PC-9 (cell line): ENCODE data around the gene TSPYL6. TPM values are rescaled to one million over a fixed set of nuclear protein-coding genes. Genes with fewer than 3 reads are reported as not detected.

Experiments
- BruUV-seq: library from RNA; stranded (reverse); fragments of 400-500 nt; replicated peaks from 2 replicates; lab custom pipeline; 2021; lab: Mats Ljungman, UMichigan
- CTCF ChIA-PET: fragments of 300-600 bp; sonication (Branson Sonifier 250); formaldehyde crosslinking; loops from one replicate; lab custom pipeline; 2022; ENCODE audit warnings: antibody characterized with exemption; lab: Charles Lee
- POLR2A ChIA-PET: fragments of 300-600 bp; sonication (Branson Sonifier 250); formaldehyde crosslinking; loops from one replicate; lab custom pipeline; 2022; ENCODE audit warnings: antibody characterized with exemption; ENCODE audit not compliant: unreplicated experiment; lab: Charles Lee
- DNase-seq, 2 experiments: peaks; one replicate each; pipeline versions ENCODE4 v3.0.0 to v3.0.0-alpha.2; 2015 to 2022; ENCODE audit warnings: mixed read lengths in 1 of 2
- H2AFZ ChIP-seq: fragments of 200-600 bp; sonication (generic); 2 replicates; pipeline ENCODE4 v1.8.1; 2017; ENCODE audit warnings: antibody characterized with exemption
- H3F3A ChIP-seq: fragments of 200-600 bp; sonication (generic); 2 replicates; pipeline ENCODE4 v1.8.1; 2017; ENCODE audit warnings: antibody characterized with exemption, mild to moderate bottlenecking, low read depth; ENCODE audit not compliant: insufficient read depth
- H3K27ac ChIP-seq: fragments of 200-600 bp; sonication (generic); 2 replicates; pipeline ENCODE4 v1.6.1; 2016; ENCODE audit warnings: mixed run types
- H3K27me3 ChIP-seq: fragments of 200-600 bp; sonication (generic); 2 replicates; pipeline ENCODE4 v1.6.1; 2016; ENCODE audit warnings: low read depth, mixed run types; ENCODE audit not compliant: insufficient read depth
- H3K36me3 ChIP-seq: fragments of 200-600 bp; sonication (generic); 2 replicates; pipeline ENCODE4 v1.6.1; 2016; ENCODE audit warnings: low read depth, mixed run types
- H3K4me1 ChIP-seq: fragments of 200-600 bp; sonication (generic); replicated peaks from 2 replicates; pipeline ENCODE4 v1.6.1; 2016; ENCODE audit warnings: mixed run types; ENCODE audit not compliant: insufficient read depth
- H3K4me2 ChIP-seq: fragments of 200-600 bp; sonication (generic); 2 replicates; pipeline ENCODE4 v1.6.1; 2017; ENCODE audit warnings: mixed run types
- H3K4me3 ChIP-seq: fragments of 200-600 bp; sonication (generic); 2 replicates; pipeline ENCODE4 v1.6.1; 2016; ENCODE audit warnings: mixed run types
- H3K79me2 ChIP-seq: fragments of 200-600 bp; sonication (generic); 2 replicates; pipeline ENCODE4 v1.6.1; 2017; ENCODE audit warnings: low read depth, mixed run types
- H3K9me2 ChIP-seq: fragments of 200-600 bp; sonication (generic); 2 replicates; pipeline ENCODE4 v1.8.1; 2017; ENCODE audit warnings: mild to moderate bottlenecking; ENCODE audit not compliant: insufficient read depth
- H3K9me3 ChIP-seq: fragments of 200-600 bp; sonication (generic); 2 replicates; pipeline ENCODE4 v1.8.1; 2016; ENCODE audit warnings: low read depth; ENCODE audit not compliant: insufficient read depth
- H4K20me1 ChIP-seq: fragments of 200-600 bp; sonication (generic); 2 replicates; pipeline ENCODE4 v1.8.1; 2017; ENCODE audit not compliant: insufficient read depth
- EZH2 ChIP-seq: fragments of 200-600 bp; sonication (generic); IDR thresholded peaks from 2 replicates; pipeline ENCODE4 v1.8.0; 2017; ENCODE audit warnings: antibody characterized with exemption, low read depth
- intact Hi-C: fragments of 100-400 bp; cut with micrococcal nuclease; formaldehyde crosslinking; loops from one replicate; pipeline ENCODE4 v1.10.0; 2022; ENCODE audit not compliant: unreplicated experiment
- total RNA-seq: library from RNA; stranded (reverse); gene quantifications from 2 replicates; pipeline ENCODE4 v1.2.3, GENCODE V29; 2021
- TF ChIP-seq, protein P1 (sequence below): fragments of 200-600 bp; sonication (generic); conservative IDR thresholded peaks from 2 replicates; pipeline ENCODE4 v1.6.1; 2017; ENCODE audit warnings: mixed run types, antibody characterized with exemption, mild to moderate bottlenecking, moderate library complexity

The TSPYL6 gene
- total RNA-seq, 1 experiment from 2014 or later = not detected

DNA sequence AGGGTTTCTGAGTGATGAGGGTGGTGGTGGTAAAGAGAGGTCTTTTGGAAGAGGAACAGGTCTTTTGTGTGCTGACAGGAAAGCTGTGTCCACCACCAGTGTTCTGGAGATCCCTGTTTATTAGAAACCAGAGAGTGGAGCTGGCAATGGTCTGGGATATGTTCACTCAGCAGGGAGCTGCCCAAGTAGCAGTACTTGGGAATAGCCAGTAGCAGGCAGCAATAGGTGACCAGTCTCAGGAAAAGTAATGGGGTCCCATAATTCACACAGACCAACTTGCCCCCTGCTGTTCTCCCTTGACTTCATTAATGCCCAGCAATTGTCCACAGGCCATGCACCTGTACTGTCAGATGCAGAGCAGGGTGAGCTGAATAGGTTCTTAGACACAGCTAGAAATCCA, 1.8 kb downstream of the TSPYL6 start:
- Histone ChIP-seq H2AFZ (no peak overlapping the region), H3K9me3 (no peaks in the 10 kb centered on the region), H3F3A (no peaks in the 10 kb centered on the region), H3K79me2 (no peaks in the 10 kb centered on the region), H3K27me3 (no peaks in the 10 kb centered on the region), H3K27ac (no peak overlapping the region), H4K20me1 (no peaks in the 10 kb centered on the region), H3K36me3 (no peaks in the 10 kb centered on the region), H3K4me2 (no peak overlapping the region), H3K9me2 (0 out of 2 replicates have a peak, but pooled peaks cover 1% of the 10 kb centered on the region), H3K4me1 (no peaks in the 10 kb centered on the region), H3K4me3 (no peak overlapping the region)
- intact Hi-C loops = no loop called here
- ChIA-PET POLR2A (no interaction called here), CTCF (interaction anchor here (0.6 kb wide), 1 partner anchor 126 kb away, joined by 12 read pairs; no protein-coding TSS in a partner anchor)
- no peak for DNase-seq
- TF ChIP-seq, protein P1, sequence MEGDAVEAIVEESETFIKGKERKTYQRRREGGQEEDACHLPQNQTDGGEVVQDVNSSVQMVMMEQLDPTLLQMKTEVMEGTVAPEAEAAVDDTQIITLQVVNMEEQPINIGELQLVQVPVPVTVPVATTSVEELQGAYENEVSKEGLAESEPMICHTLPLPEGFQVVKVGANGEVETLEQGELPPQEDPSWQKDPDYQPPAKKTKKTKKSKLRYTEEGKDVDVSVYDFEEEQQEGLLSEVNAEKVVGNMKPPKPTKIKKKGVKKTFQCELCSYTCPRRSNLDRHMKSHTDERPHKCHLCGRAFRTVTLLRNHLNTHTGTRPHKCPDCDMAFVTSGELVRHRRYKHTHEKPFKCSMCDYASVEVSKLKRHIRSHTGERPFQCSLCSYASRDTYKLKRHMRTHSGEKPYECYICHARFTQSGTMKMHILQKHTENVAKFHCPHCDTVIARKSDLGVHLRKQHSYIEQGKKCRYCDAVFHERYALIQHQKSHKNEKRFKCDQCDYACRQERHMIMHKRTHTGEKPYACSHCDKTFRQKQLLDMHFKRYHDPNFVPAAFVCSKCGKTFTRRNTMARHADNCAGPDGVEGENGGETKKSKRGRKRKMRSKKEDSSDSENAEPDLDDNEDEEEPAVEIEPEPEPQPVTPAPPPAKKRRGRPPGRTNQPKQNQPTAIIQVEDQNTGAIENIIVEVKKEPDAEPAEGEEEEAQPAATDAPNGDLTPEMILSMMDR = no peak
- no peak for TF ChIP-seq EZH2
- BruUV-seq = no TSS peak

DNA sequence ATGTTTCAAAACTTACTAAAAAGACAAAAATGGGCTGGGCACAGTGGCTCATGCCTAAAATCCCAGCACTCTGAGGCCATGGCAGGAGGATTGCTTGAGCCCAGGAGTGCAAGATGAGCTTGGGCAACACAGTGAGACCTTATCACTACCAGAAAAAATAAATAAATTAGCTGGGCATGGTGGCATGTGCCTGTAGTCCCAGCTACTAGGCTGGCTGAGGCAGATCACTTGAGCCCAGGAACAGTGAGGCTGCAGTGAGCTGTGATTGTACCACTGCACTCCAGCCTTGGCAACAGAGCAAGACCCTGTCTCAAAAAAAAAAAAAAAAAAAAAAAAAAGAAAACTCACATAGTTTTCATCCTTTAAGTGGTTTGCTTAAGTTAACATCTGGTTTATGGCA, 6.4 kb downstream of the TSPYL6 start:
- H3K4me1 ChIP-seq = no peaks in the 10 kb centered on the region
- DNase-seq = no peak
- no peak overlapping the region for H3K27ac ChIP-seq
- H4K20me1 ChIP-seq = no peaks in the 10 kb centered on the region
- no peaks in the 10 kb centered on the region for H3K27me3 ChIP-seq
- H3F3A ChIP-seq = no peaks in the 10 kb centered on the region
- no peak overlapping the region for H3K4me2 ChIP-seq
- POLR2A ChIA-PET = no interaction called here
- no peak overlapping the region for H2AFZ ChIP-seq
- intact Hi-C loops = no loop called here
- H3K36me3 ChIP-seq = no peaks in the 10 kb centered on the region
- CTCF ChIA-PET = interaction anchor here (0.6 kb wide), 1 partner anchor 19 kb away, joined by 7 read pairs; no protein-coding TSS in a partner anchor
- no peaks in the 10 kb centered on the region for H3K9me3 ChIP-seq
- no TSS peak for BruUV-seq
- no peak for TF ChIP-seq EZH2
- TF ChIP-seq, protein P1 = no peak
- no peaks in the 10 kb centered on the region for H3K79me2 ChIP-seq
- no peaks in the 10 kb centered on the region for H3K9me2 ChIP-seq
- H3K4me3 ChIP-seq = no peak overlapping the region

DNA sequence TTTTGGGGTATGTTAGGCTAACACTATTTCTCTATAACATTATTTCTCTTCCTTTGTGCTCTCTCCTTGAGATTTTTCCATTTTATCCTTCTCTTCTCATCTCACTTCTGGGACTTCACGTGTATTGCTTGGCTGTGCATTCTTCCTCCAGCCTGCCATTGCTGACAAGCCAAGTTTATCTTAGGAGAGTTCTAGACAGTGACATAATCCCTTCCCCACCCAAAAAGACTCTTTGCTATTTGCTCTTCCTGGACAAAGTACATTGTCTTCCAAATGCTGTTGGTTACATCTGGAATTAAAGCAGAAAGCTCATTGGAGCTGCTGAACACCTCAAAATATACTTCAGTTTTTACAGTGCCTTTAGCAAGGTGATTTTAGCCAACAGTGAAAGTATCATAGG, 8.9 kb downstream of the TSPYL6 start:
- DNase-seq = no peak
- no peaks in the 10 kb centered on the region for H4K20me1 ChIP-seq
- no peaks in the 10 kb centered on the region for H3K79me2 ChIP-seq
- intact Hi-C loops = no loop called here
- no peaks in the 10 kb centered on the region for H3K27me3 ChIP-seq
- no peaks in the 10 kb centered on the region for H3F3A ChIP-seq
- H3K9me3 ChIP-seq = no peaks in the 10 kb centered on the region
- TF ChIP-seq EZH2 = no peak
- TF ChIP-seq, protein P1 = no peak
- no peaks in the 10 kb centered on the region for H3K9me2 ChIP-seq
- no peak overlapping the region for H3K27ac ChIP-seq
- H3K4me2 ChIP-seq = no peak overlapping the region
- CTCF ChIA-PET = no interaction called here
- H3K36me3 ChIP-seq = no peaks in the 10 kb centered on the region
- H3K4me1 ChIP-seq = no peaks in the 10 kb centered on the region
- no peak overlapping the region for H3K4me3 ChIP-seq
- POLR2A ChIA-PET = no interaction called here
- no peak overlapping the region for H2AFZ ChIP-seq
- no TSS peak for BruUV-seq
